Spinal cord (tissue), 10 donors: ENCODE measurements around the gene NR2C2. TPM values are rescaled to one million over a fixed set of nuclear protein-coding genes. Genes with fewer than 3 reads are reported as not detected.
A peak's percentile ranks its signal among the peaks of the same experiment; 100 is the strongest.

ENCODE experiments used
- DNase-seq, 6 donors: peaks; one replicate each; pipeline versions ENCODE4 v3.0.0 to v3.0.0-alpha.2; 2013 to 2015; ENCODE audit warnings: low spot score in 6 of 6, low read depth in 4 of 6
- H3K27ac ChIP-seq: one replicate; pipeline ENCODE4 v1.5.1; 2013; ENCODE audit warnings: low read depth, low read length, control low read depth
- H3K27me3 ChIP-seq: one replicate; pipeline ENCODE4 v1.6.1; 2013; ENCODE audit warnings: low read length; ENCODE audit not compliant: control insufficient read depth, insufficient read depth
- H3K36me3 ChIP-seq: one replicate; pipeline ENCODE4 v1.6.1; 2013; ENCODE audit warnings: low read length; ENCODE audit not compliant: control insufficient read depth, insufficient read depth
- H3K4me1 ChIP-seq: one replicate; pipeline ENCODE4 v1.6.1; 2013; ENCODE audit warnings: low read length; ENCODE audit not compliant: control insufficient read depth, insufficient read depth
- H3K4me3 ChIP-seq: one replicate; pipeline ENCODE4 v1.5.1; 2013; ENCODE audit warnings: low read depth, low read length, control low read depth
- H3K9me3 ChIP-seq: one replicate; pipeline ENCODE4 v1.6.1; 2013; ENCODE audit warnings: low read length; ENCODE audit not compliant: control insufficient read depth, insufficient read depth
- WGBS: methylation state at CpG from one replicate; pipeline ENCODE4 v1.1.5; 2013; ENCODE audit warnings: missing lambda C conversion rate; ENCODE audit not compliant: insufficient coverage; 5-methylcytosine and 5-hydroxymethylcytosine counted together
- polyA plus RNA-seq, 2 donors: library from polyadenylated mRNA; unstranded; fragments of 120-200 nt; gene quantifications; one replicate each; pipeline ENCODE4 v1.2.1, GENCODE V29; 2013; ENCODE audit not compliant: insufficient read length in 2 of 2
- total RNA-seq, 2 donors: library from RNA; depleted of rRNA in 1 of 2; stranded (reverse); fragments of 120-200 nt in 1 of 2; fragments of >200 nt in 1 of 2; gene quantifications; one replicate each; pipeline versions ENCODE4 v1.2.3 to v1.2.4, GENCODE V29; 2013 to 2014
- donor health status: healthy.

The NR2C2 gene
- total and polyA plus RNA-seq, 4 donors = 41.4 to 56.5 (median 53.4) TPM

- Histone ChIP-seq H3K36me3 (peaks cover 12% of the 10 kb centered on the region), H3K27ac (peak overlapping the region; percentile 100), H3K9me3 (no peaks in the 10 kb centered on the region), H3K4me3 (peak overlapping the region; percentile 96), H3K27me3 (no peaks in the 10 kb centered on the region), H3K4me1 (peaks cover 8% of the 10 kb centered on the region)
- 24% methylated on average over 3 of the region's 5 CpGs for WGBS
- peak in 3 of 6 donors; percentile 6 to 27 (median 26) for DNase-seq
Observed at GRCh38 chr3:14949126-14949525, 1.7 kb downstream of the NR2C2 start.

GRCh38 chr3:14950274-14950673 is 2.9 kb downstream of the NR2C2 start:
- Histone ChIP-seq H3K9me3 (no peaks in the 10 kb centered on the region), H3K4me1 (peaks cover 8% of the 10 kb centered on the region), H3K36me3 (peaks cover 4% of the 10 kb centered on the region), H3K4me3 (no peak overlapping the region), H3K27ac (no peak overlapping the region), H3K27me3 (no peaks in the 10 kb centered on the region)
- no peak for DNase-seq
- 82% methylated on average over 2 of the region's 2 CpGs for WGBS

- no peak overlapping the region for H3K27ac ChIP-seq
- no peaks in the 10 kb centered on the region for H3K9me3 ChIP-seq
- 71% methylated on average over 1 of the region's 1 CpG for WGBS
- H3K27me3 ChIP-seq = no peaks in the 10 kb centered on the region
- no peak for DNase-seq
- no peaks in the 10 kb centered on the region for H3K4me1 ChIP-seq
- no peak overlapping the region for H3K4me3 ChIP-seq
- no peaks in the 10 kb centered on the region for H3K36me3 ChIP-seq
Observed at GRCh38 chr3:14957153-14957552, 9.8 kb downstream of the NR2C2 start.

- no peaks in the 10 kb centered on the region for H3K36me3 ChIP-seq
- DNase-seq = peak in 1 of 6 donors; percentile 10
- WGBS = 0% methylated on average over 1 of the region's 1 CpG
- H3K4me1 ChIP-seq = no peaks in the 10 kb centered on the region
- H3K27me3 ChIP-seq = no peaks in the 10 kb centered on the region
- no peak overlapping the region for H3K27ac ChIP-seq
- no peak overlapping the region for H3K4me3 ChIP-seq
- H3K9me3 ChIP-seq = no peaks in the 10 kb centered on the region
Observed at GRCh38 chr3:14957925-14958324, 10.5 kb downstream of the NR2C2 start.

GRCh38 chr3:14959359-14959943 is 12.1 kb downstream of the NR2C2 start:
- 67% methylated on average over 1 of the region's 2 CpGs for WGBS
- DNase-seq = no peak
- Histone ChIP-seq H3K27me3 (no peaks in the 10 kb centered on the region), H3K27ac (no peak overlapping the region), H3K9me3 (no peaks in the 10 kb centered on the region), H3K4me1 (no peaks in the 10 kb centered on the region), H3K36me3 (no peaks in the 10 kb centered on the region), H3K4me3 (no peak overlapping the region)

GRCh38 chr3:14962762-14963161 is 15.4 kb downstream of the NR2C2 start:
- Histone ChIP-seq H3K9me3 (peaks cover 4% of the 10 kb centered on the region), H3K4me1 (no peaks in the 10 kb centered on the region), H3K27me3 (no peaks in the 10 kb centered on the region), H3K4me3 (no peak overlapping the region), H3K36me3 (peaks cover 3% of the 10 kb centered on the region), H3K27ac (no peak overlapping the region)
- no peak for DNase-seq
- 100% methylated on average over 1 of the region's 5 CpGs for WGBS

- Histone ChIP-seq H3K9me3 (peaks cover 4% of the 10 kb centered on the region), H3K4me3 (no peak overlapping the region), H3K27me3 (no peaks in the 10 kb centered on the region), H3K27ac (no peak overlapping the region), H3K4me1 (no peaks in the 10 kb centered on the region), H3K36me3 (peaks cover 6% of the 10 kb centered on the region)
- no peak for DNase-seq
- 100% methylated on average over 1 of the region's 1 CpG for WGBS
Observed at GRCh38 chr3:14967285-14967684, 19.9 kb downstream of the NR2C2 start.

- no CpG with 5 or more reads among the region's 1 CpG for WGBS
- peaks cover 4% of the 10 kb centered on the region for H3K9me3 ChIP-seq
- peaks cover 9% of the 10 kb centered on the region for H3K36me3 ChIP-seq
- H3K4me3 ChIP-seq = no peak overlapping the region
- H3K27me3 ChIP-seq = no peaks in the 10 kb centered on the region
- no peak overlapping the region for H3K27ac ChIP-seq
- no peaks in the 10 kb centered on the region for H3K4me1 ChIP-seq
- DNase-seq = no peak
Observed at GRCh38 chr3:14969671-14970070, 22.3 kb downstream of the NR2C2 start.

- Histone ChIP-seq H3K4me3 (no peak overlapping the region), H3K9me3 (no peaks in the 10 kb centered on the region), H3K36me3 (peaks cover 9% of the 10 kb centered on the region), H3K27ac (peak overlapping the region; percentile 5), H3K27me3 (no peaks in the 10 kb centered on the region), H3K4me1 (no peaks in the 10 kb centered on the region)
- no CpG with 5 or more reads among the region's 1 CpG for WGBS
- DNase-seq = peak in 1 of 6 donors; percentile 57
Observed at GRCh38 chr3:14976317-14976716, 28.9 kb downstream of the NR2C2 start.

GRCh38 chr3:14980689-14981088 is 33.3 kb downstream of the NR2C2 start:
- no peaks in the 10 kb centered on the region for H3K27me3 ChIP-seq
- no peak overlapping the region for H3K4me3 ChIP-seq
- DNase-seq = no peak
- 100% methylated on average over 3 of the region's 4 CpGs for WGBS
- no peak overlapping the region for H3K27ac ChIP-seq
- H3K9me3 ChIP-seq = peaks cover 1% of the 10 kb centered on the region
- peaks cover 5% of the 10 kb centered on the region for H3K36me3 ChIP-seq
- no peaks in the 10 kb centered on the region for H3K4me1 ChIP-seq
